Brain pericyte (primary cell): ENCODE results near the gene SLC1A7.
A peak's percentile ranks its signal among the peaks of the same experiment; 100 is the strongest.

ENCODE experiments used
- DNase-seq: peaks from one replicate; pipeline ENCODE4 v3.0.0-alpha.2; 2012; ENCODE audit warnings: low read depth, low spot score

The SLC1A7 gene

GRCh38 chr1:53062708-53063591 is 79.5 kb downstream of the SLC1A7 start:
- no peak for DNase-seq

GRCh38 chr1:53061859-53062707 is 80.4 kb downstream of the SLC1A7 start, which contains the start of gene PODN:
Gene PODN, plus strand, starts transcription at chr1:53062213. Its CDS starts 7,643 bp downstream, at chr1:53069856.
- no peak for DNase-seq

GRCh38 chr1:53061123-53061858 is 81.1 kb downstream of the SLC1A7 start:
- no peak for DNase-seq

GRCh38 chr1:53060579-53060978 is 81.9 kb downstream of the SLC1A7 start:
- no peak for DNase-seq

- no peak for DNase-seq
Measured at GRCh38 chr1:53057127-53057526, 85.3 kb downstream of the SLC1A7 start.

GRCh38 chr1:53051676-53052075 is 90.8 kb downstream of the SLC1A7 start:
- no peak for DNase-seq

- no peak for DNase-seq
Measured at GRCh38 chr1:53050310-53050709, 92.1 kb downstream of the SLC1A7 start.

- no peak for DNase-seq
Measured at GRCh38 chr1:53049574-53049967, 92.9 kb downstream of the SLC1A7 start.

GRCh38 chr1:53048960-53049573 is 93.4 kb downstream of the SLC1A7 start:
- no peak for DNase-seq

GRCh38 chr1:53047737-53048736 is 94.4 kb downstream of the SLC1A7 start:
- no peak for DNase-seq

GRCh38 chr1:53046930-53047329 is 95.5 kb downstream of the SLC1A7 start:
- peak; percentile 47 for DNase-seq

GRCh38 chr1:53044926-53045325 is 97.5 kb downstream of the SLC1A7 start:
- no peak for DNase-seq

- DNase-seq = no peak
Measured at GRCh38 chr1:53043271-53043670, 99.2 kb downstream of the SLC1A7 start.

GRCh38 chr1:53038566-53038965 is 103.9 kb downstream of the SLC1A7 start:
- DNase-seq = no peak
